ENCODE results near the gene TRABD2B. TPM values are rescaled to one million over a fixed set of nuclear protein-coding genes. Genes with fewer than 3 reads are reported as not detected.

Gene TRABD2B
- total and polyA plus RNA-seq, 2 of the 13 experiments (the other 11 are each of a cell fraction or from before 2014, with no cell fraction given), result 0.04 TPM; not detected in 1

DNA sequence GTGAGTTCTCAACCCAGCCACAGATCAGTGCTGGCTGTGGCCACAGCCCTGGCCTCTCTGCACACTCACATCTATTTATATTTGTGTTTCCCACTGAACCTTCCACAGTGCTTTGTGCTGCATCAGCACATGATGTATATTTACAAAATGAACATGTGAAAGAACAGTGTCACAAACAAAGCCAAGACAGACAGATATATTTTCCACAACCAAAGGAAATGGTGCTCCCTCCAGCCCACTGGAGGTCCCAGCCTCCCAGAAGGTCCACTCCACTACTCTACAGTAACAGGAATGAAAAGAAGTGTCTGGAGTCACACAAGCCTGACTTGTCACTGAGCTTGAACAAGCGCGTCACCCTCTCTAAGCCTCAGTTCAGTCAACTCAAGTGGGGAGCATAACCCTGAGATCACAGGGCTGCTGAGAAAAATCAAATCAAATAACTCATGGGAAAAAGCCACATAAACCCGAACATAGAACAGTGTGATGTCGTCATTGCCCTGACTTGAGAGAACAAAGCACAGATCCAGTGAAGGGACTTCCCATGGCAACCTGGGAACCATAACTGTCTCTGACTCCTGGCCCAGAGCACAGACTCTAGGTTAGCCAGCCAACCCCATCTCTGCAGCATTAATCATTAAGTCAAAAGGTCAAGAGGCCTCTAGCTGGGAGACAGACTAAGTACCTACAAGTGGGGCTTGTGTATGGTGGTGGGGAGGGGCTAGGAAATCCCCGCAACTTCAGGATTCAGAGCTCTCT, 121.2 kb downstream of the TRABD2B start (continued):
- TF ChIP-seq CREM (IDR thresholded peaks at IDR 0.05) (peak; percentile 40; the same call in 1 of the 2 replicates), CREM (CRISPR knock-in tag; IDR thresholded peaks at IDR 0.05) (no peak), MTF2 (CRISPR knock-in tag; IDR thresholded peaks at IDR 0.05; ENCODE audit: borderline replicate concordance) (no peak), KLF16 (CRISPR knock-in tag; IDR thresholded peaks at IDR 0.05) (no peak), ZSCAN30 (CRISPR knock-in tag; IDR thresholded peaks at IDR 0.05) (no peak), ZNF333 (CRISPR knock-in tag; IDR thresholded peaks at IDR 0.05; ENCODE audit: borderline replicate concordance) (no peak), ERF (CRISPR knock-in tag; IDR thresholded peaks at IDR 0.05) (no peak), ISL2 (CRISPR knock-in tag; IDR thresholded peaks at IDR 0.05) (0 out of 2 replicates have a peak, but pooled peaks have one; percentile 20), ZSCAN9 (CRISPR knock-in tag; IDR thresholded peaks at IDR 0.05; ENCODE audit: borderline replicate concordance) (no peak), NFKB2 (CRISPR knock-in tag; IDR thresholded peaks at IDR 0.05; ENCODE audit: borderline replicate concordance) (no peak), PRPF4 (IDR thresholded peaks at IDR 0.05; ENCODE audit: low read depth, low read length, poor library complexity, severe bottlenecking) (no peak), HDAC6 (IDR thresholded peaks at IDR 0.05; ENCODE audit: low read depth, low read length) (no peak)
- TF ChIP-seq, protein P1, sequence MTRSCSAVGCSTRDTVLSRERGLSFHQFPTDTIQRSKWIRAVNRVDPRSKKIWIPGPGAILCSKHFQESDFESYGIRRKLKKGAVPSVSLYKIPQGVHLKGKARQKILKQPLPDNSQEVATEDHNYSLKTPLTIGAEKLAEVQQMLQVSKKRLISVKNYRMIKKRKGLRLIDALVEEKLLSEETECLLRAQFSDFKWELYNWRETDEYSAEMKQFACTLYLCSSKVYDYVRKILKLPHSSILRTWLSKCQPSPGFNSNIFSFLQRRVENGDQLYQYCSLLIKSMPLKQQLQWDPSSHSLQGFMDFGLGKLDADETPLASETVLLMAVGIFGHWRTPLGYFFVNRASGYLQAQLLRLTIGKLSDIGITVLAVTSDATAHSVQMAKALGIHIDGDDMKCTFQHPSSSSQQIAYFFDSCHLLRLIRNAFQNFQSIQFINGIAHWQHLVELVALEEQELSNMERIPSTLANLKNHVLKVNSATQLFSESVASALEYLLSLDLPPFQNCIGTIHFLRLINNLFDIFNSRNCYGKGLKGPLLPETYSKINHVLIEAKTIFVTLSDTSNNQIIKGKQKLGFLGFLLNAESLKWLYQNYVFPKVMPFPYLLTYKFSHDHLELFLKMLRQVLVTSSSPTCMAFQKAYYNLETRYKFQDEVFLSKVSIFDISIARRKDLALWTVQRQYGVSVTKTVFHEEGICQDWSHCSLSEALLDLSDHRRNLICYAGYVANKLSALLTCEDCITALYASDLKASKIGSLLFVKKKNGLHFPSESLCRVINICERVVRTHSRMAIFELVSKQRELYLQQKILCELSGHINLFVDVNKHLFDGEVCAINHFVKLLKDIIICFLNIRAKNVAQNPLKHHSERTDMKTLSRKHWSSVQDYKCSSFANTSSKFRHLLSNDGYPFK (CRISPR knock-in tag; IDR thresholded peaks at IDR 0.05; ENCODE audit: borderline replicate concordance), result no peak
- TF ChIP-seq, protein P2, sequence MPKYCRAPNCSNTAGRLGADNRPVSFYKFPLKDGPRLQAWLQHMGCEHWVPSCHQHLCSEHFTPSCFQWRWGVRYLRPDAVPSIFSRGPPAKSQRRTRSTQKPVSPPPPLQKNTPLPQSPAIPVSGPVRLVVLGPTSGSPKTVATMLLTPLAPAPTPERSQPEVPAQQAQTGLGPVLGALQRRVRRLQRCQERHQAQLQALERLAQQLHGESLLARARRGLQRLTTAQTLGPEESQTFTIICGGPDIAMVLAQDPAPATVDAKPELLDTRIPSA (CRISPR knock-in tag; IDR thresholded peaks at IDR 0.05; ENCODE audit: borderline replicate concordance), result no peak
- TF ChIP-seq, protein P3, sequence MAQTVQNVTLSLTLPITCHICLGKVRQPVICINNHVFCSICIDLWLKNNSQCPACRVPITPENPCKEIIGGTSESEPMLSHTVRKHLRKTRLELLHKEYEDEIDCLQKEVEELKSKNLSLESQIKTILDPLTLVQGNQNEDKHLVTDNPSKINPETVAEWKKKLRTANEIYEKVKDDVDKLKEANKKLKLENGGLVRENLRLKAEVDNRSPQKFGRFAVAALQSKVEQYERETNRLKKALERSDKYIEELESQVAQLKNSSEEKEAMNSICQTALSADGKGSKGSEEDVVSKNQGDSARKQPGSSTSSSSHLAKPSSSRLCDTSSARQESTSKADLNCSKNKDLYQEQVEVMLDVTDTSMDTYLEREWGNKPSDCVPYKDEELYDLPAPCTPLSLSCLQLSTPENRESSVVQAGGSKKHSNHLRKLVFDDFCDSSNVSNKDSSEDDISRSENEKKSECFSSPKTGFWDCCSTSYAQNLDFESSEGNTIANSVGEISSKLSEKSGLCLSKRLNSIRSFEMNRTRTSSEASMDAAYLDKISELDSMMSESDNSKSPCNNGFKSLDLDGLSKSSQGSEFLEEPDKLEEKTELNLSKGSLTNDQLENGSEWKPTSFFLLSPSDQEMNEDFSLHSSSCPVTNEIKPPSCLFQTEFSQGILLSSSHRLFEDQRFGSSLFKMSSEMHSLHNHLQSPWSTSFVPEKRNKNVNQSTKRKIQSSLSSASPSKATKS (CRISPR knock-in tag; IDR thresholded peaks at IDR 0.05), result no peak
- TF ChIP-seq, protein P4, sequence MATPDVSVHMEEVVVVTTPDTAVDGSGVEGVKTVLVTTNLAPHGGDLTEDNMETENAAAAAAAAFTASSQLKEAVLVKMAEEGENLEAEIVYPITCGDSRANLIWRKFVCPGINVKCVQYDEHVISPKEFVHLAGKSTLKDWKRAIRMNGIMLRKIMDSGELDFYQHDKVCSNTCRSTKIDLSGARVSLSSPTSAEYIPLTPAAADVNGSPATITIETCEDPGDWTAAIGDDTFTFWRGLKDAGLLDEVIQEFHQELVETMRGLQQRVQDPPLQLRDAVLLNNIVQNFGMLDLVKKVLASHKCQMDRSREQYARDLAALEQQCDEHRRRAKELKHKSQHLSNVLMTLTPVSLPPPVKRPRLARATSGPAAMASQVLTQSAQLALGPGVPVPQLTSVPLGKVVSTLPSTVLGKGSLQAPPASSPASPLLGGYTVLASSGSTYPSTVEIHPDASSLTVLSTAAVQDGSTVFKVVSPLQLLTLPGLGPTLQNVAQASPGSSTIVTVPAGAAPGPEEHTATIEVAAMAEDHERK (CRISPR knock-in tag; IDR thresholded peaks at IDR 0.05; ENCODE audit: low read depth), result no peak
- TF ChIP-seq, protein P5, sequence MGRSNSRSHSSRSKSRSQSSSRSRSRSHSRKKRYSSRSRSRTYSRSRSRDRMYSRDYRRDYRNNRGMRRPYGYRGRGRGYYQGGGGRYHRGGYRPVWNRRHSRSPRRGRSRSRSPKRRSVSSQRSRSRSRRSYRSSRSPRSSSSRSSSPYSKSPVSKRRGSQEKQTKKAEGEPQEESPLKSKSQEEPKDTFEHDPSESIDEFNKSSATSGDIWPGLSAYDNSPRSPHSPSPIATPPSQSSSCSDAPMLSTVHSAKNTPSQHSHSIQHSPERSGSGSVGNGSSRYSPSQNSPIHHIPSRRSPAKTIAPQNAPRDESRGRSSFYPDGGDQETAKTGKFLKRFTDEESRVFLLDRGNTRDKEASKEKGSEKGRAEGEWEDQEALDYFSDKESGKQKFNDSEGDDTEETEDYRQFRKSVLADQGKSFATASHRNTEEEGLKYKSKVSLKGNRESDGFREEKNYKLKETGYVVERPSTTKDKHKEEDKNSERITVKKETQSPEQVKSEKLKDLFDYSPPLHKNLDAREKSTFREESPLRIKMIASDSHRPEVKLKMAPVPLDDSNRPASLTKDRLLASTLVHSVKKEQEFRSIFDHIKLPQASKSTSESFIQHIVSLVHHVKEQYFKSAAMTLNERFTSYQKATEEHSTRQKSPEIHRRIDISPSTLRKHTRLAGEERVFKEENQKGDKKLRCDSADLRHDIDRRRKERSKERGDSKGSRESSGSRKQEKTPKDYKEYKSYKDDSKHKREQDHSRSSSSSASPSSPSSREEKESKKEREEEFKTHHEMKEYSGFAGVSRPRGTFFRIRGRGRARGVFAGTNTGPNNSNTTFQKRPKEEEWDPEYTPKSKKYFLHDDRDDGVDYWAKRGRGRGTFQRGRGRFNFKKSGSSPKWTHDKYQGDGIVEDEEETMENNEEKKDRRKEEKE (IDR thresholded peaks at IDR 0.05), result no peak
- TF ChIP-seq, protein P6, sequence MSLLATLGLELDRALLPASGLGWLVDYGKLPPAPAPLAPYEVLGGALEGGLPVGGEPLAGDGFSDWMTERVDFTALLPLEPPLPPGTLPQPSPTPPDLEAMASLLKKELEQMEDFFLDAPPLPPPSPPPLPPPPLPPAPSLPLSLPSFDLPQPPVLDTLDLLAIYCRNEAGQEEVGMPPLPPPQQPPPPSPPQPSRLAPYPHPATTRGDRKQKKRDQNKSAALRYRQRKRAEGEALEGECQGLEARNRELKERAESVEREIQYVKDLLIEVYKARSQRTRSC (CRISPR knock-in tag; IDR thresholded peaks at IDR 0.05; ENCODE audit: low read depth), result no peak
